Tibial nerve (tissue), 3 donors: ENCODE measurements around the gene MAGI2.

Experiments
- POLR2A ChIP-seq, 2 donors: fragments of 450-650 bp; IDR thresholded peaks; one replicate each; pipeline ENCODE4 v1.6.1; 2017; ENCODE audit warnings: antibody characterized with exemption in 2 of 2, mild to moderate bottlenecking in 2 of 2, moderate library complexity in 2 of 2
- TF ChIP-seq, protein P1 (sequence below), 5 experiments: fragments of 200-600 bp in 3 of 5; fragments of 450-650 bp in 2 of 5; sonication (generic) in 3 of 5; IDR thresholded peaks; one replicate each; pipeline ENCODE4 v1.5.1; 2016 to 2019; ENCODE audit warnings: antibody characterized with exemption in 5 of 5, mild to moderate bottlenecking in 3 of 5, moderate library complexity in 2 of 5

DNA sequence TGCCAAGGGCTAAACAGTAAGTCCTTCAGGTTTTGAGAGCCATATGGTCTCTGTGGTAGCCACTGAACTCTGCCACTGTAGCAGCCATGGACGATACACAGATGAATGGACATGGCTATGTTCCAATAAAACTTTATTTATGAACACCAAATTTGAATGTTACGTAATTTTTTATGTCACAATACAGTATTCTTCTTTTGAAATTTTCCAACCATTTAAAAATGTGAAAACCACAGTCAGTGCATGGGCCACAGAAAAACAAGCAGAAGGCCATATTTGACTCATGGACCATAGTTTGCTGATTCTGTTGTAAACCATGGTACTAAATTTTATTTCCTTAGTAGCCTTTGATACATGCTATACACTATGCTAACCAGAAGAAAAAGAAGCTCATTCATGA is 361.8 kb downstream of the MAGI2 start:
- no peak for TF ChIP-seq POLR2A (IDR thresholded peaks at IDR 0.05)
- TF ChIP-seq, protein P1, sequence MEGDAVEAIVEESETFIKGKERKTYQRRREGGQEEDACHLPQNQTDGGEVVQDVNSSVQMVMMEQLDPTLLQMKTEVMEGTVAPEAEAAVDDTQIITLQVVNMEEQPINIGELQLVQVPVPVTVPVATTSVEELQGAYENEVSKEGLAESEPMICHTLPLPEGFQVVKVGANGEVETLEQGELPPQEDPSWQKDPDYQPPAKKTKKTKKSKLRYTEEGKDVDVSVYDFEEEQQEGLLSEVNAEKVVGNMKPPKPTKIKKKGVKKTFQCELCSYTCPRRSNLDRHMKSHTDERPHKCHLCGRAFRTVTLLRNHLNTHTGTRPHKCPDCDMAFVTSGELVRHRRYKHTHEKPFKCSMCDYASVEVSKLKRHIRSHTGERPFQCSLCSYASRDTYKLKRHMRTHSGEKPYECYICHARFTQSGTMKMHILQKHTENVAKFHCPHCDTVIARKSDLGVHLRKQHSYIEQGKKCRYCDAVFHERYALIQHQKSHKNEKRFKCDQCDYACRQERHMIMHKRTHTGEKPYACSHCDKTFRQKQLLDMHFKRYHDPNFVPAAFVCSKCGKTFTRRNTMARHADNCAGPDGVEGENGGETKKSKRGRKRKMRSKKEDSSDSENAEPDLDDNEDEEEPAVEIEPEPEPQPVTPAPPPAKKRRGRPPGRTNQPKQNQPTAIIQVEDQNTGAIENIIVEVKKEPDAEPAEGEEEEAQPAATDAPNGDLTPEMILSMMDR (IDR thresholded peaks at IDR 0.05): no peak
